Uterus (tissue), 4 donors: ENCODE measurements around the gene PODN. TPM values are rescaled to one million over a fixed set of nuclear protein-coding genes. Genes with fewer than 3 reads are reported as not detected.
A peak's percentile ranks its signal among the peaks of the same experiment; 100 is the strongest.

Experiments
- DNase-seq, 2 donors: peaks; one replicate each; pipeline ENCODE4 v3.0.0-alpha.2; 2019 to 2020
- H3K27ac ChIP-seq, 2 donors: fragments of 200-600 bp; sonication (generic); 1 replicate in 1 of 2; 2 replicates in 1 of 2; pipeline ENCODE4 v1.5.1; 2016 to 2018
- H3K27me3 ChIP-seq, 2 donors: fragments of 200-600 bp; sonication (generic); one replicate each; pipeline ENCODE4 v1.5.1; 2018 to 2019; ENCODE audit warnings: control low read depth in 1 of 2
- H3K36me3 ChIP-seq, 2 donors: fragments of 200-600 bp; sonication (generic); one replicate each; pipeline ENCODE4 v1.5.1; 2019; ENCODE audit warnings: control low read depth in 1 of 2
- H3K4me1 ChIP-seq, 2 donors: fragments of 200-600 bp; sonication (generic); one replicate each; pipeline ENCODE4 v1.5.1; 2018 to 2019; ENCODE audit warnings: control low read depth in 1 of 2
- H3K4me3 ChIP-seq, 2 donors: fragments of 200-600 bp; sonication (generic); 1 replicate in 1 of 2; 2 replicates in 1 of 2; pipeline ENCODE4 v1.5.1; 2018 to 2019; ENCODE audit warnings: mild to moderate bottlenecking in 1 of 2
- H3K9me3 ChIP-seq, 2 donors: fragments of 200-600 bp; sonication (generic); one replicate each; pipeline ENCODE4 v1.5.1; 2019; ENCODE audit warnings: control low read depth in 1 of 2
- POLR2A ChIP-seq, 2 donors: fragments of 450-650 bp; IDR thresholded peaks; one replicate each; pipeline ENCODE4 v1.6.1; 2016; ENCODE audit warnings: antibody characterized with exemption in 2 of 2, mild to moderate bottlenecking in 1 of 2, moderate library complexity in 1 of 2
- intact Hi-C: fragments of 100-400 bp; cut with DNase I; formaldehyde crosslinking; loops from one replicate; pipeline ENCODE4 v1.15.1; 2023; ENCODE audit warnings: low total_unique reads
- total RNA-seq, 4 donors: library from RNA; depleted of rRNA in 3 of 4; stranded (reverse); fragments of >200 nt in 3 of 4; gene quantifications; one replicate each; pipeline versions ENCODE4 v1.1.0 to v1.2.4, GENCODE V29; 2014 to 2023
- TF ChIP-seq, protein P1 (sequence below), 4 experiments: fragments of 200-600 bp in 2 of 4; fragments of 450-650 bp in 2 of 4; sonication (generic) in 2 of 4; IDR thresholded peaks; one replicate each; pipeline ENCODE4 v1.5.1; 2016 to 2019; ENCODE audit warnings: antibody characterized with exemption in 4 of 4, mild to moderate bottlenecking in 2 of 4, moderate library complexity in 1 of 4
- donor health status: DM: yes; HTN: yes; CAD: no.

PODN gene
- total RNA-seq, 4 donors from 2014 or later = 20.9 to 100 (median 71.8) TPM

DNA sequence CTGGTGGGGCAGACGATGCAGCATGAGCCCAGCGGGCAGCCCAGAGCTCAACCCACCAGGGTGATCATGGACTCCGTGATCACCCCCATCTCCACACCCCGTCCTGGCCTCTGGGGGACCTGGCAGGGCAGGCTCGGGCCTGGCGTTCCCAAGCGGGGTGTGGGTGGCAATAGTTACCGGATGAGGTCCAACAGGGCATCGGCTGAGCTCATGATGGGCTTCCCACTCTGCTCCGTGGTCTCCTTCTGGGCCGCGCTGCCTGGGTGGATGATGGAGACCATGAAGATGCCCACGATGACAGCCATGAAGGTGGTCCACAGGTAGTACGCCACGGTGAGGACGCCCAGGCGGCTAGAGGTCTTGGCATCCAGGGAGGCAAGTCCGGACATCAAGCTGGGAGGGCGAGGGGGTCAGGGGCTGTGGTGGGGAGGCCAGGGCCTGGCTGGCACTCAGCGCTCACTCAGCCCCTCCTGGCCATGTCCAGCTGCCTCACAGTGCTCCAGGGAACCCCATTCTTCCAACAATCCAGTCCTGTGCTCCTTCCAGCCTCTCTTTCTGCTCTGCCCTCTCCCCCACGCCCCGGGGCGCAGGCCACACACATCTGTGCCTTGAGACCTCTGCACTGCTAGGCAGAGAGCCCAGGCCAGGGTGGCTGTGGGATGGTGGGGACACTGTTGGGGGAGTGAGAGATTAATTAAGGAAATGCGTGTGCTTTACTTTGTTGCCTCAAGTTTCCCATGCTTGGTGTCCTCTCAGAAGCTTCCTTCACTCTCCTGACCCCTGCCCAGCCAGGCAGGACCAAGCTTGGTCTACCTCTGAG lies 52.8 kb downstream of the PODN start:
- no peaks in the 10 kb centered on the region for H3K4me1 ChIP-seq
- intact Hi-C loops = no loop called here
- H3K27me3 ChIP-seq = no peaks in the 10 kb centered on the region
- TF ChIP-seq POLR2A (IDR thresholded peaks at IDR 0.05) = no peak
- TF ChIP-seq, protein P1, sequence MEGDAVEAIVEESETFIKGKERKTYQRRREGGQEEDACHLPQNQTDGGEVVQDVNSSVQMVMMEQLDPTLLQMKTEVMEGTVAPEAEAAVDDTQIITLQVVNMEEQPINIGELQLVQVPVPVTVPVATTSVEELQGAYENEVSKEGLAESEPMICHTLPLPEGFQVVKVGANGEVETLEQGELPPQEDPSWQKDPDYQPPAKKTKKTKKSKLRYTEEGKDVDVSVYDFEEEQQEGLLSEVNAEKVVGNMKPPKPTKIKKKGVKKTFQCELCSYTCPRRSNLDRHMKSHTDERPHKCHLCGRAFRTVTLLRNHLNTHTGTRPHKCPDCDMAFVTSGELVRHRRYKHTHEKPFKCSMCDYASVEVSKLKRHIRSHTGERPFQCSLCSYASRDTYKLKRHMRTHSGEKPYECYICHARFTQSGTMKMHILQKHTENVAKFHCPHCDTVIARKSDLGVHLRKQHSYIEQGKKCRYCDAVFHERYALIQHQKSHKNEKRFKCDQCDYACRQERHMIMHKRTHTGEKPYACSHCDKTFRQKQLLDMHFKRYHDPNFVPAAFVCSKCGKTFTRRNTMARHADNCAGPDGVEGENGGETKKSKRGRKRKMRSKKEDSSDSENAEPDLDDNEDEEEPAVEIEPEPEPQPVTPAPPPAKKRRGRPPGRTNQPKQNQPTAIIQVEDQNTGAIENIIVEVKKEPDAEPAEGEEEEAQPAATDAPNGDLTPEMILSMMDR (IDR thresholded peaks at IDR 0.05) = no peak
- H3K4me3 ChIP-seq = no peak overlapping the region
- H3K36me3 ChIP-seq = no peaks in the 10 kb centered on the region
- no peak for DNase-seq
- H3K9me3 ChIP-seq = no peaks in the 10 kb centered on the region
- H3K27ac ChIP-seq = peak overlapping the region in 1 of 2 donors; percentile 13

DNA sequence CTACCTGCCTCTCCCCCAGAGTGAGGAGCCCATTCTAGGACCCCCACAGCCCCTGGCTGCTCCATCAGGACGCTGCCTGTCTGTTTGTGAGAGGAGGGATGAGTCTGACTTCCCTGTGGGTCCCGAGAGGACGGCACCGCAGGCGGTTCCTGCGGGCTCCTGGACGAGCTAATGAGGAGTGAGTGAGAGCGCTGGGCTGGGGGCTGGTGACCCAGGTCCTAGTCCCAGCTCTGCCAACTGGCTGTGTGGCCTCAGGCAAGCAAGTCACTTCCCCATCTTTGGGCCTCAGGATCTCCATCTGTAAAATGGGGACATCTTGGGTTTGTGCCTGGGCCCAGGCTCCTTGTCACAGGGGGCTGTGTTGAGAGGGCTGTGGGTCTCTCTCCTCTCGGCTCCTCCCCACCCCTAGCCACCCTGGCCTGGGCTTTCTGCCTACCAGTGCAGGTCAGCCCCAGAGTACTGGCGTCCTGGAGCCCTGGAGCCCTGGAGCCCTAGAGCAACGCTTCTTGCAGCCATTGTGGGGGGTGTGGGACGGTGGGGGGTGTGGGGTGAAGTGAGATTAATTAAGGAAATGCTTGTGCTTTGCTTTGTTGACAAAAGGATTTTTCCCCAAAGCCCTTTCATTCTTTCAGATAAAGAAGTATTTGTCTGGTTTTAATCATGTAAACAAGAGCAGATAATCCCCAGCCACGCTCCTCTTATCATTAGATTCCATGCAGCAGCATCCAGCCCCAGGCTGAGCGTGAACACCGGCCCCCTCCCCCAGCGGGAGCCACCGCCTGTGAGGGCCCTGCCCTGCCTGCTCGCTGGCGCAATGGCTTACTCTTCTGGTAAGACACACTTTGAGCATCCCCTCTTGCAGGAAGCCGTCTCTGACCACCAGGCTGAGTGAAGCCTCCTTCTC lies 53.6 kb downstream of the PODN start:
- DNase-seq = no peak
- peak overlapping the region; percentile 13 to 25 for H3K27ac ChIP-seq
- H3K9me3 ChIP-seq = no peaks in the 10 kb centered on the region
- H3K27me3 ChIP-seq = no peaks in the 10 kb centered on the region
- H3K4me3 ChIP-seq = no peak overlapping the region
- no peaks in the 10 kb centered on the region for H3K36me3 ChIP-seq
- TF ChIP-seq POLR2A (IDR thresholded peaks at IDR 0.05) = no peak
- TF ChIP-seq, protein P1 (IDR thresholded peaks at IDR 0.05) = no peak
- no peaks in the 10 kb centered on the region for H3K4me1 ChIP-seq
- intact Hi-C loops = no loop called here

DNA sequence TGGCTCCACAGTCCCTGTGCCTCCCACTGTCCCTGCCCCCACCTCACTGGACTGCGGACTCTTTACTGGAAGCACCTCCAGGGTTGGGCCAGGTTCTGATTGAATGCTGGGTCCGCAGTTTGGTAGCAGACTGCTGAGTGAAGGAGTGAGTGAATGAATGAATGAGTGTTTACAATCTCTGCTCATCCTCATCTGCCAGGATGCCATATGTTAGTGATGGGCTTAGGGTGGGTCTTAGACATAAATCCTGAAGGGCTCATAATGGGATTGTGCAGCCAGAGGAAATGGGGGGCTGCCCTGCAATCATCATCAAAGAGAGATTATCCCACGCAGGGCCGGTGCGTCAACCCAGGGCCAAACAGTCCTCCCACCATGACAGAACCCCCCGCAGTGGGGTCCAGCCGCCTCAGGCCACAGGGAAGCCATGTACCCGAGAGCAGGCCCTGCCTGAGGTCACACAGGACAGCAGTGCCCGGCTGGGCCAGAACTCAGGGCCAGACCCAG lies 54.3 kb downstream of the PODN start:
- H3K4me1 ChIP-seq = peaks cover 3% of the 10 kb centered on the region in 2 donors
- no peaks in the 10 kb centered on the region for H3K36me3 ChIP-seq
- TF ChIP-seq, protein P1 (IDR thresholded peaks at IDR 0.05) = no peak
- TF ChIP-seq POLR2A (IDR thresholded peaks at IDR 0.05) = no peak
- H3K9me3 ChIP-seq = no peaks in the 10 kb centered on the region
- H3K4me3 ChIP-seq = no peak overlapping the region
- intact Hi-C loops = no loop called here
- no peaks in the 10 kb centered on the region for H3K27me3 ChIP-seq
- H3K27ac ChIP-seq = peak overlapping the region; percentile 13 to 25
- DNase-seq = no peak

DNA sequence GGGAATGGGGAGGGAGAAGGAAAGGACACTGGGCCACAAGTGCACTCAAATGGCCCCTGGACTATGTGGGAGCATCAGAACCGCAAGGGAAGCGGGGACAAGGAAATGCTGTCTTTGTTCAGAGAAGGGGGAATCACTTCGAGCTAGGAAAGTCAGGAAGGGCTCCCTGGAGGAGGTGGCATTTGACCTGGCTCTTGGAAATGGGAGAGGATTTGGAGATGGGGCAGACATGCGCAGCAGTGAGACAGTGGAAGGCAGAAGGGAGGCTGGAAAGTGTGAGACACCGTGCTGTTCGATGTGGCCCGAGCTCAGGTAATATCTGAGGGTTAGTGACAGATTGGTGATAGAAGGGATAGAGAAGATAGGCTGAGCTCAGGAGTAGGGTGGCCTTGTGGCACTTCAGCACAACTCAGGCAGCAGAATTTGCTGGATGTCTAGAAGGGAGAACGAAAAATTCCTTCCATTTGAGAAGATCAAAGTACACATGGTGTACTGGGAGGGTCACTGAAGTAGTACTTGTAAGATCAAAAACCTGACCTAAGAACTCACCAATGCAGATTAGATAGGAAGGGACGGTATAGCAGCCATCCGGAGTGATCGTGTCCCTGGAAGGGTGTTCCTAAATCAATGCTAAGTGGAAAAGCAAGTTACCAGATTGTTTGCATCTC lies 55.1 kb downstream of the PODN start:
- intact Hi-C loops = no loop called here
- H3K27me3 ChIP-seq = no peaks in the 10 kb centered on the region
- no peak overlapping the region for H3K4me3 ChIP-seq
- H3K4me1 ChIP-seq = peaks cover 6 to 10% of the 10 kb centered on the region in 2 donors
- H3K9me3 ChIP-seq = no peaks in the 10 kb centered on the region
- H3K27ac ChIP-seq = no peak overlapping the region
- TF ChIP-seq, protein P1 (IDR thresholded peaks at IDR 0.05) = no peak
- no peak for TF ChIP-seq POLR2A (IDR thresholded peaks at IDR 0.05)
- DNase-seq = no peak
- no peaks in the 10 kb centered on the region for H3K36me3 ChIP-seq
